MM.1S (cell line): Measurements from ENCODE around the gene COQ8B.

Source experiments
- DNase-seq: peaks from one replicate; pipeline ENCODE4 v3.0.0-alpha.2; 2015
- H2AFZ ChIP-seq: fragments of 300-600 bp; sonication (generic); 2 replicates; pipeline ENCODE4 v1.6.0; 2016; ENCODE audit warnings: antibody characterized with exemption, low read length
- H3F3A ChIP-seq: fragments of 300-600 bp; sonication (generic); 2 replicates; pipeline ENCODE4 v1.6.1; 2016; ENCODE audit warnings: mild to moderate bottlenecking, antibody characterized with exemption, low read length, moderate library complexity, mixed read lengths; ENCODE audit not compliant: insufficient read depth
- H3K27ac ChIP-seq: fragments of 300-600 bp; sonication (generic); 2 replicates; pipeline ENCODE4 v1.5.1; 2016; ENCODE audit warnings: mild to moderate bottlenecking, low read length
- H3K27me3 ChIP-seq: fragments of 300-600 bp; sonication (generic); replicated peaks from 2 replicates; pipeline ENCODE4 v1.6.0; 2016; ENCODE audit warnings: low read length; ENCODE audit not compliant: insufficient read depth
- H3K36me3 ChIP-seq: fragments of 300-600 bp; sonication (generic); replicated peaks from 2 replicates; pipeline ENCODE4 v1.6.1; 2016; ENCODE audit warnings: mild to moderate bottlenecking, low read length, mixed read lengths; ENCODE audit not compliant: insufficient read depth
- H3K4me1 ChIP-seq: fragments of 300-600 bp; sonication (generic); 2 replicates; pipeline ENCODE4 v1.6.1; 2016; ENCODE audit warnings: low read length, mixed read lengths
- H3K4me2 ChIP-seq: fragments of 300-600 bp; sonication (generic); 2 replicates; pipeline ENCODE4 v1.6.0; 2016; ENCODE audit warnings: low read depth, low read length
- H3K4me3 ChIP-seq: fragments of 300-600 bp; sonication (generic); 2 replicates; pipeline ENCODE4 v1.5.1; 2016; ENCODE audit warnings: low read length, mixed read lengths
- H3K79me2 ChIP-seq: fragments of 300-600 bp; sonication (generic); 2 replicates; pipeline ENCODE4 v1.6.1; 2016; ENCODE audit warnings: mixed run types, low read length, mixed read lengths
- H3K9ac ChIP-seq: fragments of 300-600 bp; sonication (generic); 2 replicates; pipeline ENCODE4 v1.6.1; 2016; ENCODE audit warnings: low read length, mixed read lengths
- H3K9me2 ChIP-seq: fragments of 300-600 bp; sonication (generic); replicated peaks from 2 replicates; pipeline ENCODE4 v1.6.1; 2016; ENCODE audit warnings: mild to moderate bottlenecking, low read length, mixed read lengths; ENCODE audit not compliant: insufficient read depth
- H3K9me3 ChIP-seq: fragments of 300-600 bp; sonication (generic); replicated peaks from 2 replicates; pipeline ENCODE4 v1.6.1; 2016; ENCODE audit warnings: mild to moderate bottlenecking, low read length, mixed read lengths; ENCODE audit not compliant: insufficient read depth
- H4K20me1 ChIP-seq: fragments of 300-600 bp; sonication (generic); 2 replicates; pipeline ENCODE4 v1.6.1; 2016; ENCODE audit warnings: mild to moderate bottlenecking, low read length, moderate library complexity, mixed read lengths; ENCODE audit not compliant: insufficient read depth
- CTCF ChIP-seq: fragments of 300-600 bp; sonication (generic); IDR thresholded peaks from 2 replicates; pipeline ENCODE4 v1.5.1; 2016; ENCODE audit warnings: antibody characterized with exemption, low read length, mixed read lengths
- EZH2 ChIP-seq: fragments of 300-600 bp; sonication (generic); optimal IDR thresholded peaks from 2 replicates; pipeline ENCODE3; 2017; ENCODE audit warnings: low read depth, mild to moderate bottlenecking, antibody characterized with exemption, low read length, mixed read lengths
- EZH2phosphoT487 ChIP-seq: fragments of 300-600 bp; sonication (generic); IDR thresholded peaks from 2 replicates; pipeline ENCODE4 v1.6.1; 2018; ENCODE audit warnings: antibody characterized with exemption, low read length

The COQ8B gene

GRCh38 chr19:40667602-40668001, 49.1 kb downstream of the COQ8B start:
- Histone ChIP-seq H3K9me2 (no peaks in the 10 kb centered on the region), H3K9me3 (no peaks in the 10 kb centered on the region), H3K36me3 (no peaks in the 10 kb centered on the region), H4K20me1 (no peaks in the 10 kb centered on the region), H3K27me3 (peaks cover 5% of the 10 kb centered on the region; the same call in 1 of the 2 replicates), H3K4me1 (no peaks in the 10 kb centered on the region), H3F3A (no peaks in the 10 kb centered on the region), H3K79me2 (no peaks in the 10 kb centered on the region), H3K9ac (no peak overlapping the region), H3K27ac (no peak overlapping the region), H3K4me3 (no peak overlapping the region), H3K4me2 (no peak overlapping the region), H2AFZ (no peak overlapping the region)
- no peak for TF ChIP-seq EZH2phosphoT487
- no peak for TF ChIP-seq EZH2
- no peak for TF ChIP-seq CTCF
- DNase-seq: no peak

GRCh38 chr19:40666803-40667438, 49.8 kb downstream of the COQ8B start:
- DNase-seq: no peak
- H2AFZ ChIP-seq: no peak overlapping the region
- TF ChIP-seq EZH2phosphoT487 (no peak), EZH2 (no peak), CTCF (no peak)
- H3F3A ChIP-seq: no peaks in the 10 kb centered on the region
- no peaks in the 10 kb centered on the region for H4K20me1 ChIP-seq
- no peaks in the 10 kb centered on the region for H3K4me1 ChIP-seq
- peaks cover 5% of the 10 kb centered on the region; the same call in 1 of the 2 replicates for H3K27me3 ChIP-seq
- H3K9me3 ChIP-seq: no peaks in the 10 kb centered on the region
- H3K36me3 ChIP-seq: no peaks in the 10 kb centered on the region
- no peak overlapping the region for H3K4me3 ChIP-seq
- no peak overlapping the region for H3K9ac ChIP-seq
- no peaks in the 10 kb centered on the region for H3K79me2 ChIP-seq
- no peak overlapping the region for H3K4me2 ChIP-seq
- H3K27ac ChIP-seq: no peak overlapping the region
- no peaks in the 10 kb centered on the region for H3K9me2 ChIP-seq

- Histone ChIP-seq H3K79me2 (no peaks in the 10 kb centered on the region), H3K27me3 (peaks cover 11% of the 10 kb centered on the region), H4K20me1 (no peaks in the 10 kb centered on the region), H3K27ac (no peak overlapping the region), H3K4me1 (no peaks in the 10 kb centered on the region), H3K4me3 (peak overlapping the region; percentile 71), H3K36me3 (no peaks in the 10 kb centered on the region), H3F3A (no peaks in the 10 kb centered on the region), H3K9me3 (no peaks in the 10 kb centered on the region), H3K9ac (no peak overlapping the region), H3K9me2 (no peaks in the 10 kb centered on the region), H2AFZ (peak overlapping the region; percentile 88), H3K4me2 (peak overlapping the region; percentile 93; the same call in 1 of the 2 replicates)
- TF ChIP-seq CTCF: no peak
- no peak for TF ChIP-seq EZH2
- TF ChIP-seq EZH2phosphoT487: no peak
- DNase-seq: no peak
Measured at GRCh38 chr19:40663695-40664692, 52.7 kb downstream of the COQ8B start.
